ENCODE results near the gene LIMS2.
A peak's percentile ranks its signal among the peaks of the same experiment; 100 is the strongest.

The LIMS2 gene

DNA sequence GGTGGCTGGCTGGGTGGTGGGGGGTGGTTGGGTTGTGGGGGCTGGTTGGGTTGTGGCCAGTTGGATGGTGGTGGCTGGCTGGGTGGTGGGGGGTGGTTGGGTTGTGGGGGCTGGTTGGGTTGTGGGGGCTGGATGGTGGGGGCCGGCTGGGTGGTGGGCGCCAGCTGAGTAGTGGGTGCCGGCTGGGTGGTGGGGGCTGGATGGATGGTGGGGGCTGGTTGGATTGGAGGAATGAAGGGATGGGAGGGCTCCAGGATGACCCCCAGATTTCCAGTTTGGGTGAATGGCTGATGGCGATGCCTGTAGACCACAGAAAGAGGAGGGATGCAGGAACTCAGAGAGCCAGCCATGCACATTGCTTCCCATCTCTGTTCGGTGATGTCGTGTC is 56.1 kb downstream of the LIMS2 start:
- Mint-ChIP-seq H3K4me1 (peaks cover 20% of the 10 kb centered on the region), H3K4me3 (no peak overlapping the region), H3K36me3 (no peaks in the 10 kb centered on the region), H3K27ac (no peak overlapping the region), H3K27me3 (no peaks in the 10 kb centered on the region), H3K9me3 (no peaks in the 10 kb centered on the region)

DNA sequence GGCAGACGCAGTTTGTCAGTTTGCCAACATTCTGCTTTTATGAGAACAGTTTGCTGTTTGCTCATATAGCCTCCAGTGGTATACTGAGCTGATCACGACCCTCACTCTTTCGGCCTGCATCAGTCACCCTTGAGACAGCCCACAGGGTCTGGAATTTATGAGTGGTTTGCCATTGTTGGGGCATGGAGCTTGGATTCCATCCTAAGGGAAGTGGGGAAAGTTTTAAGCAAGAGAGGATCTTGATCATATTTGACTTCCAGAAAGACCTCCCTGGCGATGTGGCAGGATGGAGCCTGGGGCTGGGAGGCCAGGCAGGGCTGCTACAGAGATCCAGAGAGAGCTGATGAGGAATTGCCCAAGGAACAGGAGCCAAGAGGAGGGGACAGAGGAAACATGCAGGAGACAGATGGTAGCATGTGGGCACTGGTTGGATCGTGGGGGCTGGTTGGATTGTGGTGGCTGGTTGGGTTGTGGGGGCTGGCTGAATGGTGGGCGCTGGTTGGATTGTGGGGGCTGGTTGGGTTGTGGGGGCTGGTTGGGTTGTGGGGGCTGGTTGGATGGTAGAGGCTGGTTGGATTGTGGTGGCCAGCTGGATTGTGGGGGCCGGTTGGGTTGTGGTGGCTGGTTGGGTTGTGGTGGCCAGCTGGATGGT is 56.7 kb downstream of the LIMS2 start:
- H3K27ac Mint-ChIP-seq = no peak overlapping the region
- H3K4me3 Mint-ChIP-seq = no peak overlapping the region
- no peaks in the 10 kb centered on the region for H3K36me3 Mint-ChIP-seq

DNA sequence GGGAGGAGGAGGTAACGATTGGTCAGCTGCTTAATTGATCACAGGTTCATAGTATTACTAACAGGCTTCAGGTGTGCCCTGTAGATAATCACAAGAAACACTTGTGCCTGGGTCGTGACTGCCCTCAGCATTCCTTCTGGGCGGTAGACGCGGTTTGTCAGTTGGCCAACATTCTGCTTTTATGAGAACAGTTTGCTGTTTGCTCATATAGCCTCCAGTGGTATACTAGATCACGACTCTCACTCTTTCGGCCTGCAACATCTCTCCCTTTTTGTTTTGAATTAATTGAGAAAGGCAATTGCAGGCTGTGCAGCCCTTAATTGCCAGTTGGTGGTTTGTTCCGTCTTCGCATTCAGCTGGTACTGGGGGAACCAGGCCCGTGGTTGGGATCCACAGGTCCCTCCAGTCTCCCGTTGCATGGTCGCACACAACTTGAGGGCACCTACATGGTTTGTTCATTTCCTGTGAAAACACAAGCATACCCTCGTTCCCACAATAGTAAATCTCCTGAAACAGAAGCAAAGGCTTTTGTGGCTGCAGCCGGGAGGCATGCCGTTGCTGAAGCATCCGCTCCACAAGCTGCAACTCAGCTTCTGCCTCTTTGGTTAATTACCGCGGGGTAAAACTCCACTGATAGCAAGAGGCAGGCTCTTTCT is 59.7 kb downstream of the LIMS2 start:
- Mint-ChIP-seq H3K4me3 (peak overlapping the region; percentile 37), H3K27ac (no peak overlapping the region)

More for the DNA sequence above, 56.7 kb downstream of the LIMS2 start:
- H3K27me3 Mint-ChIP-seq = no peaks in the 10 kb centered on the region
- H3K9me3 Mint-ChIP-seq = no peaks in the 10 kb centered on the region
- H3K4me1 Mint-ChIP-seq = peaks cover 20% of the 10 kb centered on the region

DNA sequence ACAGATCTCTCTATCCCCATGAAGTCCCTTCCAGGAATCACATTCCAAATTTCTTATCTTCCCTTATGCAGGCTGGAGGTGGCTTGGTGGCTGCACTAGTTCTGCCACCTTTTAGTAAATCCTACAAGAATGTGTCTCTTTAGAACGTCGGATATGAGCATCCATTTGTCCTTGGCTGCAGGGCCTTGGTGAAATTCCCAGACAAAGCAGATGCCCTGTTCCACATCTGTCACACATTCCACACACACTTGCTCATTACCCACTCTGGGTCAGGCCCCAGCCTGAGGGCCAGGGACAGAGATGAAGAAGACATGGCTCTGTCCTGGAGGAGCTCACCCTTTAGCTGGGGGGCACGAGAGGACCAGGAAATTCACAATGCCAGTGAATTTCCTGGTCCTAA is 60.6 kb downstream of the LIMS2 start:
- H3K27me3 Mint-ChIP-seq = no peaks in the 10 kb centered on the region
- no peak overlapping the region for H3K4me3 Mint-ChIP-seq
- peaks cover 6% of the 10 kb centered on the region for H3K36me3 Mint-ChIP-seq
- peaks cover 20% of the 10 kb centered on the region for H3K4me1 Mint-ChIP-seq
- peaks cover 5% of the 10 kb centered on the region for H3K9me3 Mint-ChIP-seq
- no peak overlapping the region for H3K27ac Mint-ChIP-seq

More for the DNA sequence above, 59.7 kb downstream of the LIMS2 start:
- Mint-ChIP-seq H3K27me3 (no peaks in the 10 kb centered on the region), H3K36me3 (peaks cover 6% of the 10 kb centered on the region), H3K9me3 (peaks cover 5% of the 10 kb centered on the region), H3K4me1 (peaks cover 20% of the 10 kb centered on the region)

DNA sequence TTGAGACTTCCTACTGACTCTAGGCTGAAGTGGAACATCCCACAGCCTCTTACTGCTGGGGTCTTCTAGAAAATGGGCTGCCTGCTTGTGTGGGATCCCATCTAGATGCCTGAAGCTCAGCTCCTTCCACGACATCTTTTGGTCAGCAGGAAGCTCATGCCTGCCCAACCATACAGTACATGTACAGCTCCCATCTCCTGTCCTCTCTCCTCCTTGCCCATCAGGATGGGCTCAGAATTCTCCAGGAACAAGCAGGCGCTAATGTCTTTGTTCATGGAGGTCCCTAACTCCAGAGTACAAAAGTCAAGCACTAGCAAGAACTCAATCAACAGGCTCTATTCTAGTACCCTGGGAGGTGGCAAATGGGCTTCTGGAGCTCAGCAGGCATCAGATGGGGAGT is 61.1 kb downstream of the LIMS2 start:
- Mint-ChIP-seq H3K4me3 (no peak overlapping the region), H3K4me1 (peaks cover 20% of the 10 kb centered on the region), H3K36me3 (peaks cover 6% of the 10 kb centered on the region), H3K27me3 (no peaks in the 10 kb centered on the region), H3K27ac (no peak overlapping the region), H3K9me3 (peaks cover 5% of the 10 kb centered on the region)

DNA sequence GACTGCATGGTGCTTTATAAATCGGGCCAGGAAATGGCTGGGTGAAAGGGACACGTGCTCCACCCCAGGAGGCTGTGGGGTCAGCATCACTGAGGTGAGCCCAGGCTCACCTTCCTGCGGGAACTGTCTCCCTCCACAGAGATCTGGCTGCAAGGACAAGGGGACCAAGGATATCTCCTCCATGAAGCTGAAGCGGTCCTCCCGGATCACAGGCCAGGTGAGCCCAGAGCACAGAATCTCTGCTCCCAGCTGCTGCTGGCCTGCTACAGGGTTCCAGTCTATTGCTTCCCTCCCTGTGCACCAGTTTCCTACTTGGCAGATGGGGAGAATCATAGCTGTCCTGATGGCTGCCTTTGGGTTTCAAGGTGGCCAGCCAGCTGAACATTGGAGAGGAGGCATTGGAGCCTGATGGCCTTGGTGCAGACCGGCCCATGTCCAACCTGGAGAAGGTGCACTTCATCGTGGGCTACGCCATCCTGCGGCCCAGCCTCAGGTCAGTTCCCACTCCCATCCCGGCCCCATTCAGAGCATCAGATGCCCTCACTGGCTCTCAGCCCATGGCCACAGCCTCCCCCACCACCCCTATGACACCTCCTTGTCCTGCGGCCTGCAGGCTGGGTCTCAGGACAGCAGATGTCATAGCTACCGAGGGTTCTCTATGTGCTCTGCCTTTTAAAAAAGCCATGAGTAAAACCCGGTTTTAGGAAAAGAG is 63.1 kb downstream of the LIMS2 start:
- Mint-ChIP-seq H3K36me3 (peaks cover 6% of the 10 kb centered on the region), H3K27me3 (no peaks in the 10 kb centered on the region), H3K4me3 (no peak overlapping the region), H3K4me1 (peaks cover 20% of the 10 kb centered on the region), H3K9me3 (peaks cover 5% of the 10 kb centered on the region), H3K27ac (no peak overlapping the region)

DNA sequence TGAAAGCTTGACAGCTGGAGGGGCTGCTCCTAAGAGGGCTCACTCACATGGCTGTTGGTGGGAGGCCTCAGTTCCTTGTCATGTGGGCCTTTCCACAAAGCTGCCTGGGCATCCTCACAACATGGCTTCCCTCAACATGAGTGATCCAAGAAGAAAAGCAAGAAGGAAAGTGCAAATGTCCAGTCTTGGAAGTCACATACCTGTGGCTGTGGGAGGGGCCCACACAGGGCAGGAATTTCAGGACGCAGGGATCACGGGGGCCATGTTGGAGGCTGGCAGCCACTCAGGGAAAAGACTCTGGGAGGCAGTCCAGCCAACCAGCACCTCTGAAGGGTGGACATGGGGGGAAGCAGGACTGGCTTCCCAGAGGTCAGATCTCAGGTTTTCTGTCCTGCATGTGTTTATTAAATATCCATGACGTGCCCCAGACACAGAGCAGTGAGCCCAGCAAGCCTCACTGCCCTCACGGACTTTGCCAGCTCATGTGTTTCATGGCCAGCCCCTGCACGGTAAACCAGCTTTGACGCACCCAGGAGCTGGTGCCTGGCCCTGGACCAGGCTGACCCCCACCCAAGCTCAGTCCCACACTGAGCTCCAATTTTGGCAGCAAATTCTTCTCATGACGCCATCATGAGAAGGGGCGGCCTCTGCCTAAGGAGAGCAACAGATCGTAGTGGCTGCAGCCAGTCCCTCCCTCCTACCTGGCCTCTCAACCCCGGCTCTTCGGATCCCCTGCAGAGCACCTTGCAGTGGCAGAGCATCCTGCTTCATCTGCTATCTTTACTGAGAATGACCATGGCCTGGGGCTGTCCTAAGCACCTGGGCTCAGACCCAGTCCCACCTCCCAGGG is 64.0 kb downstream of the LIMS2 start:
- Mint-ChIP-seq H3K36me3 (peaks cover 6% of the 10 kb centered on the region), H3K4me1 (peaks cover 12% of the 10 kb centered on the region), H3K4me3 (no peak overlapping the region), H3K27me3 (no peaks in the 10 kb centered on the region), H3K9me3 (peaks cover 5% of the 10 kb centered on the region), H3K27ac (no peak overlapping the region)

DNA sequence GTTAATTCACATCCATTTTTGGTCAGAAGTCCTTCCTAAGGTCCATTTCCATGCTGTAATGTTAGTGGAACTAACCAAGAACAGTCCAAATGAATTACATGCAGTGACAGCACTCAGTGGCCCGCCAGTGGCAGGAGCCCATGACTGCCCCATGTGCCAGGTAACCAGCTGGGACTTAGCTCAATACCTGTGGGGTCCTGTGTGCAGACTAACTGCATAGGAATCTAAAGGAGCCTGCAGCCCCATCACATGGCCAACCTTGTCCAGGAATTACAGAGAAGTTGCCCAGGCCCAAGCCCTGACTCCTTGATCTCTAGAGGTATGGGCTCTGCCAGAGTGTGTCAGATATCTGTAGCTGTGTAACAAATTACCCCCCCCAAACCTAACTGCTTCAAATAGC is 64.8 kb downstream of the LIMS2 start:
- Mint-ChIP-seq H3K36me3 (peaks cover 6% of the 10 kb centered on the region), H3K4me3 (no peak overlapping the region), H3K4me1 (peaks cover 5% of the 10 kb centered on the region), H3K27me3 (no peaks in the 10 kb centered on the region), H3K27ac (no peak overlapping the region), H3K9me3 (peaks cover 5% of the 10 kb centered on the region)

DNA sequence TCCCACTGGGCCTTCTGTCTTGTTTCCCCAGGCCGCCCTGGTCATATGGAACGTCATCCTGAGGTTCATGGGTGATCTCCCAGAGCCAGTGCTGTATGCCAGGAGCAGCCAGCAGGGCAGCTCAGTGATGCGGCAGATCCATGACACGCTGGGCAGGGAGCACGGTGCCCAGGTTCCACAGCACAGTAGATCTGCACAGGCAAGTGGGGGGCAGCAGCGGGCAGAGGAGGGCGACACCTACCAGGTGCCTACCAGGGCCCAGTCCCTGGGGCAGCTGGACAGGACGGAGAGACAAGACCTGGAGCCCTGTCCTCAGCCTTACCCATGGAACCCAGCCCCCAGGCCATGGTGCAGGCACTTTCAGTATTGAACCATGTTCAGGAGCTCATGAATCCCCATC is 65.5 kb downstream of the LIMS2 start:
- H3K27me3 Mint-ChIP-seq = no peaks in the 10 kb centered on the region
- no peak overlapping the region for H3K4me3 Mint-ChIP-seq
- H3K9me3 Mint-ChIP-seq = peaks cover 5% of the 10 kb centered on the region
- H3K36me3 Mint-ChIP-seq = peaks cover 6% of the 10 kb centered on the region
- H3K27ac Mint-ChIP-seq = no peak overlapping the region
- no peaks in the 10 kb centered on the region for H3K4me1 Mint-ChIP-seq

DNA sequence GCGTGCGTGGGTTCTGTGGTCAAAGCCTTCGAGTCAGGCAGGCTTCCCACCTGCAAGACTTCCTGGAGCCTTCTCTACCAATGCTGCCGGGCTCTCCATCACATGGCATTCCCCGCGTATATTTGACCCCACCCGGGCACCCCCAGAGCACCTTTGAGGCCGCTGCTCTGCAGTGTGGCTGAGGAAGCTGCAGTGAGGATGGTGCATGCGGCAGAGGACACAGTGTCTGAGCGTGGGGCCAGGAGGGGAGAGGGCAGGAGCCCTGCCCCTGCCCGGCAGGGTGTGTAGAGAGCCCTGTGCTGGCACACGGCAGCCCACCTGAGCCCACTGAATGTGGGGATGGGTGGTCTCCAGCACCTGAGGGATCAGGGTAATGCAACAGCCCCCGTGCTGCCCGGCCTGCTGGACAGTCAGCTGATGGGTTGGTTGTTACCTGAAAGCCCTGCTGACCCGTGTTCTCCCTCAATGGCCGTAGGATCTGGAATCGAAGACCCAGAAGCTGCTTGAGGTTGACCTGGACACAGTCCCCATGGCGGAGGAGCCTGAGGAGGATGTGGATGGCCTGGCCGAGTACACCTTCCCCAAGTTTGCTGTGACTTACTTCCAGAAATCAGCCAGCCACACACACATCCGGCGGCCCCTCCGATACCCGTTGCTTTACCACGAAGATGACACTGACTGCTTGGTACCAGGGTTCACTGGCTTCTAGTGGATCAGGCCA is 66.1 kb downstream of the LIMS2 start:
- H3K36me3 Mint-ChIP-seq = peaks cover 6% of the 10 kb centered on the region
- H3K27ac Mint-ChIP-seq = no peak overlapping the region
- no peaks in the 10 kb centered on the region for H3K27me3 Mint-ChIP-seq
- no peak overlapping the region for H3K4me3 Mint-ChIP-seq
- peaks cover 4% of the 10 kb centered on the region for H3K4me1 Mint-ChIP-seq
- H3K9me3 Mint-ChIP-seq = peaks cover 5% of the 10 kb centered on the region

DNA sequence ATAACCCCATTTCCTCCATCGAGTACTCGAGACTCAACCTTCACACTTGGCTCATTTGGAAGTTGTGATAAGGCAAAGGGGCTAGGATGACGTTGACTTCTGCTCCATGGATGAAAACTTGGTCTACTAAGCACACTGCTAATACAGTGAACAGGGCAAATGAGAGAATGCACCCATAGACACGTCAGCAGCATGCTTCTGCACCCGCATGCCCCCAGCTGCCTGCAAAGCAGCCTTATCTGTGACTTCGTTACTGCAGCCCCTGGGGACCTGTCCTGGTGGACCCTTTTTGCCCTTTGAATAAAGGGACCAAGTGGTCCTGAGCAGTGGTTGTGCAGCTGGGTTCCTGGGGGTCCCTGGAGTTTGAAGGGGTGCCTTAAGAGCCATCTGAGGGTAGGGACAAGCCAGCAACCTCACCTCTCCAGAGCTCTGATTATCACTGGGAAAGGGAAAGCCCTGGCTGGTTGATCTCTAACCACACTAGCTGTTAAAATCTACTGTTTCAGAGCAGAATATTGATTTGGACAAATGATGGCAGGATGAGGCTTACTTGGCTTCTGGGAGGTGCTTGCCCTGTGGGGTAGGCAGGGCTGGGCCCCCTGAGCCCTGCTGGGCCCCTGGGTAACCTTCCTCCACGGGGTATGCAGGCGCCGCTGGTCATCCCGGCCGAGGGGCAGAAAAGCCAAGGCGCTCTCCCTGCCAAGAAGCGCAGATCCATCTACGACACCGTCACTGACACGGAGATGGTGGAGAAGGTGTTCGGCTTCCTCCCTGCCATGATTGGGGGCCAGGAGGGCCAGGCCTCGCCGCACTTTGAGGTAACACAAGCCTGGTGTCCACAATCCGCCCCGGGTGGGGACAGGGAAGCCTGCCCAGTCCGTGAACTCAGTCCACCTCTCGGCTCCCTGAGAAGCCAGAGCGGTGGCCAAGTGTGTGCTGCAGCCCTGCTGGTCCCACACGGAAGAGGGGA is 67.0 kb downstream of the LIMS2 start:
- H3K4me3 Mint-ChIP-seq = no peak overlapping the region
- peaks cover 4% of the 10 kb centered on the region for H3K4me1 Mint-ChIP-seq
- no peaks in the 10 kb centered on the region for H3K27me3 Mint-ChIP-seq
- peaks cover 4% of the 10 kb centered on the region for H3K9me3 Mint-ChIP-seq
- H3K36me3 Mint-ChIP-seq = peaks cover 4% of the 10 kb centered on the region
- H3K27ac Mint-ChIP-seq = no peak overlapping the region

DNA sequence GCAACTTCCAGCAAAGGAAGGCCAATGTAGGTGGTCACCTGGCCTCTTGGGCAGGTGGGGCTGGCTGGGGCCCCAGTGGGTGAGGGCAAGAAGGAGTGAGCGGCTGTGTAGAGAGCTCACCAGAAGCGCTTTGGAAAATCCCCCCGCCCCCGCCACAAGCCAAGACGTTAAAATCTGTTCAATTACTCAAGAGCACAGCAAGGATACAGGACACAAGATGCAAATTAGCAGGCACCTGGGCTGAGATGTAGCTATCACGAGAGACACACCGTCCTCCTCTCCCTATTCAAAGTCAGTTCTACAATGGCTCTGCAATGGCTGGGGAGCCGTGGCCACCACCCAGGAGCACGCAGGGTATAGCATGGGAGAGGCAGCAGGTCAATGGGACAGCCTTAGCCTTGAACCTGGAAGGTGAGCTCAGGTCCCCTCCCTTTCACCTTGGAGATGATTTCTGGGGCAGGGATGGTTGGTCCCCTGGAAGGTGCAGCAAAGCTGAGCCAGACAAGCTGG is 67.9 kb downstream of the LIMS2 start:
- Mint-ChIP-seq H3K27me3 (no peaks in the 10 kb centered on the region), H3K9me3 (no peaks in the 10 kb centered on the region), H3K36me3 (no peaks in the 10 kb centered on the region), H3K27ac (no peak overlapping the region), H3K4me3 (no peak overlapping the region), H3K4me1 (peaks cover 4% of the 10 kb centered on the region)

DNA sequence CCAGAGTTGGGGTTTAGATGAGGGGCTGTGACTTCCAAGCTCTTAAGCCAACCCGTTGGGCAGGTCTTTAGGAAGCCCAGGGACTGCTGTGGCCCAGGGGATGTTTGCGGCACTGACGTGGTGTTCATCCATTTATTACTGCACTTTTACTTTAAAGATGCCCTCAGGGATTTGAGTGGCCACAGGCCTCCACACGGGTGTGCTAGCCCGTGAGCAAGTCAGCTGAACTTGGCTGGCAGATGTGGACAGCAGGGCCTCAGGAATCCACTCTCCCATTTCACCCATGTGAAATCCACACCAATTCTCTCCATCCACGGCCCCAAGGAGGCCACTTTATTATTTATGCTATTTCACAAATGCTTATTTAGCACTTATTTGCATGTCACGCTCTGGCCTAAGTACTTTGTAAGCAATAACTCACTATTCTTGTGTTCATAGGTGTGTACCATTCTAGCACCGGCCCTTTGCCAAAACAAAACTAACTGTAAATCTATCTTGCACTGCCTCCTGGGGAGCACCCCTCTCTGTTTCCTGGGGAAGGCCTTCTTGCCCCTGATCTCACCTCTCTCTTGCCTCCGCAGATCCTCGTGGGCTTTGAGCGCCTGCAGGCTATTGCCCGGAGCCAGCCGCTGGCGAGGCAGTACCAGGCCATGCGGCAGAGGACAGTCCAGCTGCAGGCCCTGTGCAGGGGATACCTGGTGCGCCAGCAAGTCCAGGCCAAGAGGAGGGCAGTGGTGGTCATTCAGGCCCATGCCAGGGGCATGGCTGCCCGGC is 68.5 kb downstream of the LIMS2 start:
- H3K27me3 Mint-ChIP-seq = no peaks in the 10 kb centered on the region
- no peak overlapping the region for H3K27ac Mint-ChIP-seq

More for the DNA sequence above, 68.5 kb downstream of the LIMS2 start:
- H3K36me3 Mint-ChIP-seq = no peaks in the 10 kb centered on the region
- H3K4me3 Mint-ChIP-seq = no peak overlapping the region
- peaks cover 4% of the 10 kb centered on the region for H3K4me1 Mint-ChIP-seq
- H3K9me3 Mint-ChIP-seq = no peaks in the 10 kb centered on the region

Data from activated naive CD4-positive, alpha-beta T cell treated with anti-CD3 and anti-CD28 coated beads, Interleukin-2, amount 50 U/mL, for 24 hours (primary cell).